SK-N-SH (cell line): ENCODE results near the gene C16orf74. TPM values are rescaled to one million over a fixed set of nuclear protein-coding genes. Genes with fewer than 3 reads are reported as not detected.

Experiments
- CTCF ChIA-PET: fragments of 300-600, 350-600 bp; formaldehyde crosslinking; extraction: SDS; loops from one replicate; lab custom pipeline; 2021; lab: Yijun Ruan, JAX
- POLR2A ChIA-PET: fragments of 350-600 bp; sonication (Branson Sonifier 250); formaldehyde crosslinking; extraction: SDS; loops from one replicate; lab custom pipeline; 2020; ENCODE audit warnings: antibody characterized with exemption, inconsistent platforms; lab: Yijun Ruan, JAX
- DNase-seq: peaks from one replicate; pipeline ENCODE4 v3.0.0; 2012
- H2AFZ ChIP-seq: fragments of 200-600 bp; sonication (generic); 2 replicates; pipeline ENCODE4 v1.8.1; 2016; ENCODE audit warnings: antibody characterized with exemption, mild to moderate bottlenecking, low read depth
- H3F3A ChIP-seq: fragments of 200-600 bp; sonication (generic); replicated peaks from 2 replicates; pipeline ENCODE3; 2016; ENCODE audit warnings: antibody characterized with exemption, mild to moderate bottlenecking; ENCODE audit not compliant: insufficient read depth
- H3K27ac ChIP-seq, 2 experiments: fragments of 200-500 bp in 1 of 2; fragments of 200-600 bp in 1 of 2; sonication (Bioruptor generic) in 1 of 2; sonication (generic), shearing (Covaris generic) in 1 of 2; 2 replicates each; pipeline versions ENCODE4 v1.5.1 to v1.6.1; 2014 to 2016; ENCODE audit warnings: low read depth in 2 of 2, inconsistent platforms in 1 of 2, low read length in 1 of 2, mild to moderate bottlenecking in 1 of 2, mixed read lengths in 1 of 2
- H3K27me3 ChIP-seq: fragments of 200-600 bp; sonication (generic), shearing (Covaris generic); 2 replicates; pipeline ENCODE4 v1.6.1; 2016; ENCODE audit warnings: mixed run types; ENCODE audit not compliant: insufficient read depth
- H3K36me3 ChIP-seq, 2 experiments: fragments of 200-500 bp in 1 of 2; fragments of 200-600 bp in 1 of 2; sonication (Bioruptor generic) in 1 of 2; sonication (generic) in 1 of 2; replicated peaks in 1 of 2; 2 replicates each; pipeline versions ENCODE3 to v1.5.1; 2014 to 2016; ENCODE audit warnings: low read length in 1 of 2, mild to moderate bottlenecking in 1 of 2; ENCODE audit not compliant: insufficient read depth in 2 of 2, control insufficient read depth in 1 of 2
- H3K4me1 ChIP-seq, 2 experiments: fragments of 200-500 bp in 1 of 2; fragments of 200-600 bp in 1 of 2; sonication (Bioruptor generic) in 1 of 2; sonication (generic), shearing (Covaris generic) in 1 of 2; 2 replicates each; pipeline versions ENCODE4 v1.5.1 to v1.6.1; 2014 to 2016; ENCODE audit warnings: low read depth in 1 of 2, low read length in 1 of 2, mixed run types in 1 of 2; ENCODE audit not compliant: insufficient read depth in 2 of 2, control insufficient read depth in 1 of 2
- H3K4me2 ChIP-seq: fragments of 200-600 bp; sonication (generic), shearing (Covaris generic); 2 replicates; pipeline ENCODE4 v1.6.1; 2017; ENCODE audit warnings: mixed run types
- H3K4me3 ChIP-seq, 2 experiments: fragments of 200-500 bp in 1 of 2; fragments of 200-600 bp in 1 of 2; sonication (Bioruptor generic) in 1 of 2; sonication (generic), shearing (Covaris generic) in 1 of 2; 2 replicates each; pipeline versions ENCODE4 v1.5.1 to v1.8.1; 2014 to 2016; ENCODE audit warnings: low read depth in 2 of 2, inconsistent platforms in 1 of 2, low read length in 1 of 2, mild to moderate bottlenecking in 1 of 2, mixed read lengths in 1 of 2, moderate library complexity in 1 of 2
- H3K79me2 ChIP-seq: fragments of 200-600 bp; sonication (generic); 2 replicates; pipeline ENCODE4 v1.8.1; 2017; ENCODE audit warnings: mild to moderate bottlenecking; ENCODE audit not compliant: insufficient read depth
- H3K9ac ChIP-seq: fragments of 200-600 bp; sonication (generic); 2 replicates; pipeline ENCODE4 v1.6.1; 2017; ENCODE audit warnings: mixed run types
- H3K9me2 ChIP-seq: fragments of 200-600 bp; sonication (generic); 2 replicates; pipeline ENCODE4 v1.6.1; 2017; ENCODE audit warnings: mixed run types
- H3K9me3 ChIP-seq: fragments of 200-600 bp; sonication (generic); 2 replicates; pipeline ENCODE4 v1.6.1; 2017; ENCODE audit warnings: mixed run types, mild to moderate bottlenecking, moderate library complexity
- H4K20me1 ChIP-seq: fragments of 200-600 bp; sonication (generic); 2 replicates; pipeline ENCODE4 v1.6.1; 2017; ENCODE audit warnings: mild to moderate bottlenecking, mixed run types; ENCODE audit not compliant: insufficient read depth
- CHD2 ChIP-seq: fragments of 150-350 bp; IDR thresholded peaks from 2 replicates; pipeline ENCODE4 v1.6.1; 2018; ENCODE audit warnings: low read length; ENCODE audit not compliant: partially characterized antibody
- CTCF ChIP-seq: fragments of 200-600 bp; sonication (generic); IDR thresholded peaks from 2 replicates; pipeline ENCODE4 v1.6.1; 2017; ENCODE audit warnings: antibody characterized with exemption, mild to moderate bottlenecking, moderate library complexity
- ELF1 ChIP-seq: IDR thresholded peaks from 2 replicates; pipeline ENCODE4 v1.4.0; 2012
- FOSL2 ChIP-seq: IDR thresholded peaks from 2 replicates; pipeline ENCODE4 v1.4.0; 2012; ENCODE audit warnings: low read depth, mild to moderate bottlenecking, moderate library complexity, borderline replicate concordance
- GATA2 ChIP-seq: sonication (generic); formaldehyde crosslinking; IDR thresholded peaks from 2 replicates; pipeline ENCODE4 v1.5.0; 2020; ENCODE audit warnings: mild to moderate bottlenecking, missing genetic modification reagents
- MAX ChIP-seq: IDR thresholded peaks from 2 replicates; pipeline ENCODE4 v1.4.0; 2012; ENCODE audit warnings: low read depth
- MXI1 ChIP-seq: IDR thresholded peaks from 2 replicates; pipeline ENCODE4 v1.6.1; 2012; ENCODE audit warnings: mild to moderate bottlenecking, low read depth, low read length, improper control_type of control experiment
- NFIC ChIP-seq: IDR thresholded peaks from 2 replicates; pipeline ENCODE4 v1.4.0; 2012; ENCODE audit warnings: borderline replicate concordance
- POLR2AphosphoS5 ChIP-seq: IDR thresholded peaks from 2 replicates; pipeline ENCODE4 v1.6.1; 2012; ENCODE audit warnings: low read depth, low read length
- RAD21 ChIP-seq: IDR thresholded peaks from 2 replicates; pipeline ENCODE4 v1.6.1; 2012; ENCODE audit warnings: mild to moderate bottlenecking, low read length
- RFX5 ChIP-seq: IDR thresholded peaks from 2 replicates; pipeline ENCODE4 v1.6.1; 2012; ENCODE audit warnings: mild to moderate bottlenecking, improper control_type of control experiment, low read length
- RXRA ChIP-seq: IDR thresholded peaks from 2 replicates; pipeline ENCODE4 v1.4.0; 2012; ENCODE audit warnings: low read depth, mild to moderate bottlenecking, borderline replicate concordance
- TAF1 ChIP-seq: IDR thresholded peaks from 2 replicates; pipeline ENCODE4 v1.6.1; 2012; ENCODE audit warnings: low read depth, mild to moderate bottlenecking, low read length, moderate library complexity, borderline replicate concordance
- TEAD4 ChIP-seq: IDR thresholded peaks from 2 replicates; pipeline ENCODE4 v1.4.0; 2012; ENCODE audit warnings: mild to moderate bottlenecking, borderline replicate concordance; ENCODE audit not compliant: insufficient read depth
- WGBS: methylation state at CpG from one replicate; pipeline ENCODE4 v1.1.6; 2017; ENCODE audit warnings: low lambda C conversion rate; 5-methylcytosine and 5-hydroxymethylcytosine counted together
- polyA plus RNA-seq, 3 experiments: library from polyadenylated mRNA; depleted of rRNA; stranded (reverse); fragments of >200 nt; gene quantifications; 2 replicates each; pipeline ENCODE4 v1.2.3, GENCODE V29; 2012

C16orf74 gene
- polyA plus RNA-seq, 1 of the 3 experiments (the other 2 are of a cell fraction): 27.2 TPM

GRCh38 chr16:85765211-85765610 lies 14.3 kb upstream of the C16orf74 start:
- WGBS: 27% methylated on average over 8 of the region's 8 CpGs
- TF ChIP-seq ELF1: no peak
- TF ChIP-seq FOSL2: peak; percentile 22; the same call in 1 of the 2 replicates
- TF ChIP-seq MXI1: no peak
- CTCF ChIA-PET: no interaction called here

GRCh38 chr16:85763616-85764015 lies 12.7 kb upstream of the C16orf74 start:
- CTCF ChIA-PET: interaction anchor here (2.3 kb wide), 1 partner anchor 9 kb away, joined by 5 read pairs; no protein-coding TSS in a partner anchor
- Histone ChIP-seq H3K9me2 (no peaks in the 10 kb centered on the region), H3K4me3 (no peak overlapping the region), H2AFZ (no peak overlapping the region), H3K4me2 (no peak overlapping the region), H3F3A (peaks cover 7% of the 10 kb centered on the region), H3K4me1 (peaks cover 3 to 10% of the 10 kb centered on the region in 2 experiments; a peak in 3 of 4 replicates), H3K9me3 (no peaks in the 10 kb centered on the region), H3K9ac (no peak overlapping the region), H3K79me2 (no peaks in the 10 kb centered on the region), H3K27me3 (peaks cover 6% of the 10 kb centered on the region; the same call in 1 of the 2 replicates), H4K20me1 (no peaks in the 10 kb centered on the region), H3K27ac (no peak overlapping the region), H3K36me3 (no peaks in the 10 kb centered on the region)
- DNase-seq: no peak
- TF ChIP-seq CHD2 (no peak), GATA2 (CRISPR knock-in tag) (no peak), TAF1 (no peak), RFX5 (no peak), TEAD4 (no peak), POLR2AphosphoS5 (no peak), MAX (no peak), CTCF (no peak), ELF1 (no peak), FOSL2 (no peak), RAD21 (no peak), NFIC (no peak), RXRA (no peak)
- POLR2A ChIA-PET: no interaction called here
- WGBS: 86% methylated on average over 2 of the region's 2 CpGs

More at GRCh38 chr16:85765211-85765610, 14.3 kb upstream of the C16orf74 start:
- H3K36me3 ChIP-seq: no peaks in the 10 kb centered on the region
- peak overlapping the region; percentile 65 for H3K4me2 ChIP-seq
- peaks cover 3 to 10% of the 10 kb centered on the region in 2 experiments; a peak in 3 of 4 replicates for H3K4me1 ChIP-seq
- H3K27me3 ChIP-seq: peaks cover 6% of the 10 kb centered on the region; the same call in 1 of the 2 replicates
- H3K9me3 ChIP-seq: no peaks in the 10 kb centered on the region
- H2AFZ ChIP-seq: peak overlapping the region; percentile 70; the same call in 1 of the 2 replicates
- H3K9ac ChIP-seq: no peak overlapping the region
- no peak for DNase-seq
- no peaks in the 10 kb centered on the region for H3K9me2 ChIP-seq
- H3F3A ChIP-seq: peaks cover 7% of the 10 kb centered on the region
- POLR2A ChIA-PET: no interaction called here
- H3K27ac ChIP-seq: no peak overlapping the region
- H4K20me1 ChIP-seq: no peaks in the 10 kb centered on the region
- no peaks in the 10 kb centered on the region for H3K79me2 ChIP-seq
- no peak overlapping the region for H3K4me3 ChIP-seq
